GM21515 (cell line): ENCODE measurements around the gene PFKFB4.

Experiments used
- ATAC-seq: cut with Tn5 transposase; IDR thresholded peaks from one replicate; pipeline ENCODE4 v1.9.1; 2021; ENCODE audit not compliant: unreplicated experiment

Gene PFKFB4

GRCh38 chr3:48585411-48585810, 28.8 kb upstream of the PFKFB4 start:
- no peak for ATAC-seq

DNA sequence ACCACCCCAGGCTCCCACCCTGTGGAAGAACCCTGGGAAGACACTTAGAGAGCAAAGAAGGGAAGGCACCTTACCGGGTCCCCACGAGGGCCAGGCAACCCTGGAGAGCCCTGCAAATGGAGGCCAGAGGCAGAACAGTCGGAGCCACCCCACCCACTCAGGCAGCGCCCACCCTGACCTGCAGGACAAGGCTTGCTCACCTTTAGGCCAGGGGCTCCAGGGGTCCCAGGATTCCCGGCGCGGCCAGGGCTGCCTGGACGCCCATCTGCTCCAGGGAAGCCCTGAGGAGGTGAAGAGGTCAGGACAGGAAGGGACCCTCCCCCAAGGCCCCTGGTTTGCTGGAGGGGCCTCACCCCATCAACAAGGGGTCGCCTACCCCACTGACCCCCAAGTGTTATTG, 28.2 kb upstream of the PFKFB4 start:
- ATAC-seq: no peak

DNA sequence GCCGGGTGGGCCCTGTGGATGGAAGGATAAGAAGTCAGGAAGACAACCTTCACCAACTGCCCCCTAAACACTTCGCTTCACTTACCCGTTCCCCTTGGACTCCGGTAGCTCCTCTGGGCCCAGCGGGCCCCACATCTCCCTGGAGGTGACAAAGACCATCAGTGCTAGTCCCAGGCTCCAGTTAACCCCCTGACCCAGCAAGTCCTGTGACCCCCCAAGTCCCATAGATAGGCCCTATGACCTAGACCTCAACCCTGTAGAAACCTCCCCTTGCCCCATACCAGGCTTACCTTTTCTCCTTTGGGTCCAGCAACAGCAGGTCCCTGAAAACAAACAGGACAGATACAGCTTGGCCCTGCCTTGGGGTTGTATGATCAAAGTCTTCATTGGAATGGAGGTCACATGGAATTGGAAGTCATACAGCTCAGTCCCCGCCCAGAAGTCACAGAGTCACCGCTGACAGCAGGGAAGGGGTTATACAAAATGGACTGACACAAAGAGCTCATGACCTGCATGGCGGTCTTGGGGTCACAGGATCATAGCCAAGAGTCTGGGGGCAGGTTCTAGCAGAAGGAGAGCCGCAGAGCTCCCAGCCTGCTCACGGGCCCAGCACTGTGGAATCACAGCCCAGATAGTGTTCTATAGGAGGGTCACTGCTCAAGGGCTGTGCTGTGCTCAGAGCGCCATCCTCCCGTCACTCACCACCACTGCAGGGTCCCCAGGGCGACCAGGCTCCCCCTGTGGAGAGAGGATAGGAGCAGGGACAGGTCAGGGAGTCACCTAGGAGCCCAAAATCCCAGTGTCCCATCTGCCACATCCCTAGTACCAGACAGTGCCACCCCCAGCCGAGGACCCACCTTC, 25.2 kb upstream of the PFKFB4 start:
- no peak for ATAC-seq

GRCh38 chr3:48576647-48577046, 20.0 kb upstream of the PFKFB4 start:
- ATAC-seq: no peak

GRCh38 chr3:48575366-48575765, 18.8 kb upstream of the PFKFB4 start:
- no peak for ATAC-seq

GRCh38 chr3:48573973-48574585, 17.5 kb upstream of the PFKFB4 start:
- no peak for ATAC-seq

DNA sequence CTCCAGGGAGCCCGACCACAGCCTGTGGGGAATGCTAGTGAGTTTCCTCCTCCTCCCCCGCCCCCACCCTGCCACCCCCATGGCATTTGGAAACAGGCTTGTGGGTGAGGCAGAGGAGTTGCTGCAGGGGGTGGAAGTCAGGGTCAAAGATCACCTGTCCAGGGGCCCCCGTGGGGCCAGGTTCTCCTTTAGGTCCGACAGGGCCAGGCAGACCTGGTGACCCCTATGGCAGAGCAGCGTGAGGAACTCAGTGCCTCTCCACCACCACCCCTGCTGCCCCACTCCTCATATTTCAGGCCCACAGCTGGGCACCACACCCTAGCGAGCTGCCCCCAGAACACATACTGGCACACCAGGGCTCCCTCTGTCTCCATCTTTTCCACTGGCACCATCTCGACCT, 15.9 kb upstream of the PFKFB4 start:
- no peak for ATAC-seq

- no peak for ATAC-seq
Observed at GRCh38 chr3:48571938-48572337, 15.3 kb upstream of the PFKFB4 start.

- no peak for ATAC-seq
Observed at GRCh38 chr3:48569808-48570450, 13.3 kb upstream of the PFKFB4 start.

- no peak for ATAC-seq
Observed at GRCh38 chr3:48569400-48569799, 12.8 kb upstream of the PFKFB4 start.

DNA sequence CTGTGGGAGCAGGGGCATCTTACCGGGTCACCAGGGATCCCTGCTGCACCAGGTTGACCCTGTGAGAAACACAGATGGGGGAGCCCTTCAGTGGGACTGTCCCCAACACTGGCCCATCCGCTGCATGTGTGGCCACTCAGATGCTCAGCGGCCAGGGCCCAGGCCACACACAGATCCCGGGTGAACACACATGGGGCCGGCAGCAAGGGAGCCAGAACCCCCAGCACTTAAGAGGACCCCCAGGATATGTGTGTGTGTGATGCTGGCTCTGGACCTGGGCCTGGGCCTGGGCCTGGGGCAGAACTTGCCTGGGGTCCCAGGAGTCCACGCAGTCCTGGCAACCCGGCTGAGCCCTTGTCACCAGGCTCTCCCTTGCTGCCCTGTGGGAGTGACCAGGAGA, 11.9 kb upstream of the PFKFB4 start:
- no peak for ATAC-seq

DNA sequence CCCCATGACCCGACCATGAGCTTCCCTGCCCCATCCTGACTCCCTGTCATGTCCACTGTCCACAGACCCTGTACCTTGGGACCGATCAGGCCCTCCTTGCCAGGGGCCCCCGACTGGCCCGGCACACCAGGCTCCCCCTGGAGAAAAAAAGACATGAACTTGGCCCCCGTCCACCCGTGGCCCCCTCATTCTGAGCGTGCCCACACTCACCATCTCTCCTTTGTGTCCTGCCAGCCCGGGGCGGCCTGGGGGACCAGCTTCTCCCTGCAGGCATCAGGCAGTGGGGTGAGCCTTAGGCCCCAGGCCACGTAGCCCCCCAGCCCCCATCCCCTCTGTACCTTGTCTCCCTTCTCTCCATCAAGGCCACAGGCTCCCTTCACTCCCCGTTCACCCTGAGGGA, 10.9 kb upstream of the PFKFB4 start:
- no peak for ATAC-seq

DNA sequence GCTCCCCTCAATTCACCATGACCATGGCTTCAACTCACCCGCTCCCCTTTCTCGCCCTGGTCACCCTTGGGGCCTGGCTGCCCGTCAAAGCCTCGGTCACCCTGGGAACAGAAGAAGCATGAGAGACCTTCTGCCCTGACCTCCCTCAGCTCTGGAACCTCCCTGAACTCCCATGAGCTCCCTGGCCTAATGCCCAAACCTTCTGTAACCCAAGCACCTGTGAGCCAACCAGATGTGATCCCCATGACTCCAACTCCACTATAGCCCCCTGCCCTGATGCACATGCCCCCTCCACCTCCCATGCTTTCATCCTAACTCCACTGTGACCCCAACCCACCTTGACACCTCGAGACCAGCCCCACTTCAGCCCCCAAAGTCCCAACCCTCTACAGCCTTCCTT, 10.5 kb upstream of the PFKFB4 start:
- ATAC-seq: no peak

GRCh38 chr3:48566401-48566760, 9.8 kb upstream of the PFKFB4 start:
- ATAC-seq: no peak

DNA sequence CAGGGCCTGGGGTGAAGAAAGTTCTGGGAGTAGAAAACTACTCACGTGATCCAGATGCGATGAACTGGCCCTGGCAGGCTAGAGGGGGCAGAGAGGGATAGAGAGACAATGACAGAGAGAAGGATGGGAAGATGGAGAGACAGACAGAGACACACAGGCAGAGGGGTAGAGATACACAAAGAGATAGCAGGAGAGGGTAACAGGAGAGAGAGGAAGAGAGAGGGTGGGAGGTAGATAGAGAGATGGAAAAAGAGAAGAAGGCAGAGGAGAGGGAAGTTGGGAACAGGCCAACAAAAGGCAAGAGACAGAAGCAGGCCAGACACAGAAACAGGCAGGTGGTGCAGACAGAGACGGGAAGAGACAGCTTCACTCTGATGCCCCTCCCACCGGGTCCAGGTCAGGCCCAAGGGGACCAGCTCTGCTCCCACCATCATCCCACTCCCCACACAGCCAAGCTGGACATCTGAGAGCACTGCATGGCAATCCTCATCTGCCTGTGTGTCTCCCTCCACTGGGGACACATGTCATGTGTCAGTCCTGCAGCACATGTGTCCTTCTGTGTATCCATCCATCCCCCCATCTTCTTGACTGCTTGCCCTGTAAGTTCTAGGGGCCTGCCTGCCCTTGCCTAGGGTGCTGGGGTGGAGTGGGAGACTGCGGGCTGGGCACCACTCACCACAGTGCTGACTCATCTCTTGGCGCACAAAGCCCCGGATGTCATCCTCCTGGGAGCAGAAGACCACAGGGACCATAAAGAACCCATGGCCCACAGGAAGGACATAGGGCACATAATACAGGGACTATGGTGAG, 9.2 kb upstream of the PFKFB4 start:
- no peak for ATAC-seq

- ATAC-seq: no peak
Observed at GRCh38 chr3:48565186-48565585, 8.6 kb upstream of the PFKFB4 start.

DNA sequence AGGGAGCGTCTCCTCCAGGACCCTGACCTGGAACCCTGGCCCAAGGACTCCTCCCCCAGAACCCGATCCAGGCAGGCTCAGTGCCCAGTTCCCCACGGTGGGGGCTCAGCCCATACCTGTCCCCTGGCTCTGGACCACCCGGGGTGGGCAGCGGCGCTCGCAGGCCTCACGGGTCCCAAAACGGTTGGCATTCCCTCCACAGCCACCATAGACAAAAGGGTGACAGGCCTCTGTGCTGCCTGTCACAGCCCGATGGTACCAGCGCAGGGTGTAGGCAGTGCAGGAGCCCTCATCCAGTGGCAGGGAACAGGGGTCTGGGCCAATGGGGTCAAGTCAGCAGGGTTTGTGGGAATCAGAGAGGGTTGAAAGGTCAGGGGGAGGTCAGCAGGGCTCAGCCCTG, 8.1 kb upstream of the PFKFB4 start:
- no peak for ATAC-seq

GRCh38 chr3:48564022-48564421, 7.4 kb upstream of the PFKFB4 start:
- no peak for ATAC-seq

DNA sequence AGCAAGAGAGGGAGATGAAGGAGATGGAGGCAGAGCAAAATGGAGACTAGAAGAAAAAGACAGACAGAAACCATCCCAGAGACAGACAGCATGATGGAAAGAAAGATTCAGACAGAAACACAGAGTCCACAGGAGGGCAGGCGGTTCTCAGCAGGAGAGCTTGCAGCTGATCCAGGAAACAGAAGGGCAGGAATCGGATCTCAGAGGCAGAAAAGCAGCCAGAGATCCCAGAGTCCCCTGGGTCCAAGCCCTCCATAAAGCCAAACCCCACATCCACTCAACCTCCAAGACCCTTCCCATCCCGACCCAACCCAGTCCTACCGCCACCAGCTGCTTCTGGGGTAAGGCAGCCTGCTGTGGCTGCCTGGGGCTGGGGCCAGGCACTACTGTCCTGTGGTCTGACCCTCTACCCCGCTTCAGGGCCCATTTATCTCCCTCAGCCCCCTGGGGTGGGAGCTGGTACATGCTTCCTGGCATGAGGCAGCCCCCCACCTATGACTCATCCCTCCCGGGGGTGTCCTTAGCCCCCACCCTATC, 6.8 kb upstream of the PFKFB4 start, which contains the start of gene UCN2:
UCN2 (minus strand) TSS at position 400 of the 537 bp plus-strand sequence. CDS start 657 bp downstream, outside the sequence.
- no peak for ATAC-seq

DNA sequence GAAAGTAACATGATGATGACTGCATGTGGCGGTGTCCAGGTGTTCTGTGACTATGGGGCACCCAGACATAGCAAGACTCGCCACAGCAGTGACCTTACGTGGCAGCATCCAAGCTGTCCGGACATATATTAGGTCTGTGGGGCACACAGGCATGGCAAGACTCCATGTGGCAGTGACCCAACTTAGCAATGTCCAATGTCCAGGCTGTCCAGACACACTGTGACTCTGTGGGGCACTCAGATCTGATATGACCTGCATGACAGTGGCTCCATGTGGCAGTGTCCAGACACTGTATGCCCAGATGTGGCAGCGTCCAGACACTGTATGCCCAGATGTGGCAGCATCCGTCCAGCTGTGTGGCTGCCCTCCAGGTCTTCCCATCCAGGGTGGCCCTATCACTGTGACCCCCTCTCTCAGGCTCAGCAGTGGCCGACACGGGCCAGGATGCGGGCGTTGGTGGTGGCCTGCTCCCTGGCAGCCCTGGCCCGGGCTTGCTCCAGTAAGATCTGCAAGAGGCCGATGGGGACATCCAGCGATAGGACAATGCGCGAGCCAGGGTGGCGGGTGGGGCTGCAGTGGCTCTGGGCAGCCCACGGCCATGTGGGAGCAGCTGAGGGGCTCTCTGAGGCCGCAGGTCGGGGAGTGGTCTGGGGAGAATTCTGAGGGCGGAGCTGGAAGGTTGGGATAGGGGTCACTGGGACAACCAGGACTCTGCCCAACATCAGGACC, 5.9 kb upstream of the PFKFB4 start:
- ATAC-seq: no peak
